AG09319 (cell line): ENCODE measurements around the gene PRM1.

ENCODE experiments used
- DNase-seq: peaks from one replicate; pipeline ENCODE4 v3.0.0-alpha.2; 2010; ENCODE audit warnings: low read depth; ENCODE audit errors: extremely low read depth
- CTCF ChIP-seq: IDR thresholded peaks from 2 replicates; pipeline ENCODE4 v1.5.1; 2011; ENCODE audit warnings: low read depth, mild to moderate bottlenecking, inconsistent platforms, low read length, moderate library complexity

PRM1 gene

GRCh38 chr16:11319529-11320146 is 38.5 kb upstream of the PRM1 start:
- DNase-seq = no peak
- no peak for TF ChIP-seq CTCF

GRCh38 chr16:11318817-11319216 is 37.7 kb upstream of the PRM1 start:
- no peak for DNase-seq
- no peak for TF ChIP-seq CTCF

DNA sequence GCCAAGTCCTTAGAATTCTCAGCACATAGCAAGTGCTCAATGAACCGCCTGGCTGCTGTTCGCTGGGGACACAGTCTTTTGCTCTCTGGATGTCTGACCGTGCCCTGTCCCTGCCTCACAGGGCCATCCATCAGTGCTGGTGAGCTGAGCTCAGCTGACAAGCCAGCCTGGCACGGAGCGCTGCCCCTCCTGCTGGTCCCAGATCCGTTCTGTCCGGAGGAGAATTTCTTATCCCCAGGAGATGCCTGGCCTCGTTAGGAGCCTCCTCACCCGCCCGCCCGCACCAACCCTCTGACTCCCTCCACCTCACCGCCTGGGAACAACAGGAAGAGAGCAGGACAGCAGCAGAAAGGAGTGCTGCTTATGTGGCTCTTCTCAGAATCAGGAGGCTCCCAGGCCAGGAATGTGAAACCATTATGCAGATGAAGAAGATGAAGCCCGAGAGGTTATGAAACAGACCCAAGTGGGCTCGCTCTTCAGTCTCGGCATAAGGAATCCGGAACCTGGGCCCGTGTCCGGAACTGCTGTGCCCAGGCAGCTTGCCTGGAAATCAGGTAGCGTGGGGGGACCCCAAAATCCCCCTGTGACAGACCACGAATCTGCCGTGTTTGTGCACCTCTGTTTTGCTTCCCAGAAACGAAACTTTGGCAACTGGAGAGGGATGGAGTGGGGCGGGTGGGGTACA is 35.3 kb upstream of the PRM1 start:
- no peak for DNase-seq
- TF ChIP-seq CTCF = no peak

DNA sequence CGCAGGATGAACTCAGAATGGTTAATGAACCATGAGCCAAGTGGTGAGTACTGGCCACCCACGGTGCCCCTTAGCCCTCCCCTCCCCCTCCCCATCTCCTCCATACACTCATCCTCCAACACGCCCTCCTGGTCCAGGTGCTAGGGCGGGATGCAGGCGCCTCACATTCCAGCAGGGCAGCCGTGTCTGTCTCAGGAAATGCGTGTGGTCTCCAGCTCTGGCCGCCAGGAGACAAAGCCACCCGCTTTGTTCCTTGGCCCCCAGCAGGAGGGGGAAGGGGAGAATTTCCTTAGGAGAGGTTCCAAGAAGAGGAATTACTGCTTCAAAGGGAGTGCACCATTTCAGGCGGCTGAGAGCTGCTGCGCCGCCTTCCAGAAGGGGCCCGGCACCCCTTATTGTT is 34.4 kb upstream of the PRM1 start:
- no peak for TF ChIP-seq CTCF
- no peak for DNase-seq

DNA sequence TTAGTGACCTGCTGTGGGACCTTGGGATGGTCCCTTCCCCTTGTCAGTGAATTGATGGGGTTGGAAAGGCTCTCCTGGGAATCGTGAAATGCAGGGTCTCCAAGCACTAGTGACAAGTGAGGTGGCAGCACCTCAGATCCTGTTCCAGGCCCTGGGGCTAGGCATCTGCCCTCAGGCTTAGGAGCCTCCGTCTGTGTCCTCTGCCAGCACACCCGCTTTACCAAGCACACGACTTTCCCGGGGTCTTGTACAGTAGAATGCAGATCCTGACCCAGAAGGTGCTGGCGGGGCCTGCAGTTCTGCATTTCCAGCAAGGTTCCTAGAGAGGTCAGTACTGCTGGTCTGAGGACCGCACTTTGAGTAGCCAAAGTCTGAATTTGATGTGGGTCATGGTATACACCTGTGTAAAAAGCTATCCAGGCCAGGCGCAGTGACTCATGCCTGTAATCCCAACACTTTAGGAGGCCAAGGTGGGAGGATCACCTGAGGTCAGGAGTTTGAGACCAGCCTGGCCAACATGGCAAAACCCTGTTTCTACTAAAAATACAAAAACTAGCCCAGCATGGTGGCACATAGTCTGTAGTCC is 33.3 kb upstream of the PRM1 start:
- TF ChIP-seq CTCF = no peak
- no peak for DNase-seq

DNA sequence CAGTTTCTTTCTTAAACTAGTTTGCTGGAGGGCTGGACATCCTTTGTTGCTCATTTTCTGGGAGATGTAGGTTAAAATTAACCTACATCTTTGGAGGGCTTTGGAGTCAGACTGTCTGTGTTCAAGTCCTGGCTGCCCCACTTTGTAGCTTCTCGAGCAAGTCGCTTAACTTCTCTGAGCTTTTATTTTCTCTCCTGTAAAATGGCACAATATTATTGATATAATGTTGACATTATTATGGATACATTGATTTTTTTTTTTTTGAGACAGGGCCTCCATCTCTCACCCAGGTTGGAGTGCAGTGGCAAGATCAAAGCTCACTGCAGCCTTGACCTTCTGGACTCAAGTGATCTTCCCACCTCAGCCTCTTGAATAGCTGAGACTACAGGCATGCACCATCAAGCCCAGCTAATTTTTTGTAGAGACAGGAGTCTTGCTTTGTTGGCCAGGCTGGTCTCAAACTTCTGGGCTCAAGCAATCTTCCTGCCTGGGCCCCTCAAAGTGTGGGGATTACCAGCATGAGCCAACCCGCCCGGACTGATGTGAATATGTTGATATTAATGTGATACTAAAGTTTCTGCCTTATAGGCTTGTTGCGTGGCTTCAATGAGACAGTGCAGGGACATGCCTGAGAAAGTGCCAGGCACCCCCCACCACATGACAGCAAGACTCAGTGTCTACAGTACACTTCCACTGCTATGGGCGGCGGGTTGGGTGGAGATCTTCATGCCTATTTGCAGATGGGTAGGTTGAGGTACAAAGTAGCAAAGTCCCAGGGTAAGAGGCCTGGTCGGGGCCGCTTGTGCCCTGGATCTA is 32.6 kb upstream of the PRM1 start:
- TF ChIP-seq CTCF = no peak
- DNase-seq = no peak
